HEK293T (cell line): Measurements from ENCODE around the gene GLRA3.

Experiments used
- CTCF ChIA-PET: fragments of 350-600 bp; formaldehyde crosslinking; extraction: SDS; loops from one replicate; lab custom pipeline; 2021; ENCODE audit warnings: antibody characterized with exemption, inconsistent platforms; lab: Yijun Ruan, JAX
- POLR2A ChIA-PET: fragments of 350-600 bp; formaldehyde crosslinking; extraction: SDS; loops from one replicate; lab custom pipeline; 2020; ENCODE audit warnings: antibody characterized with exemption, inconsistent platforms; lab: Yijun Ruan, JAX
- DNase-seq: peaks from one replicate; pipeline ENCODE4 v3.0.0; 2012; ENCODE audit warnings: mixed read lengths; ENCODE audit errors: extremely low spot score
- ARNT ChIP-seq: fragments of 450-650 bp; IDR thresholded peaks from 2 replicates; pipeline ENCODE4 v1.6.1; 2017; ENCODE audit warnings: mild to moderate bottlenecking
- BHLHE40 ChIP-seq: fragments of 450-650 bp; IDR thresholded peaks from 2 replicates; pipeline ENCODE4 v1.6.1; 2016; ENCODE audit warnings: mild to moderate bottlenecking, moderate library complexity, borderline replicate concordance
- CTBP1 ChIP-seq: fragments of 450-650 bp; IDR thresholded peaks from 2 replicates; pipeline ENCODE4 v1.6.1; 2016; ENCODE audit warnings: borderline replicate concordance
- ELF4 ChIP-seq: fragments of 450-650 bp; IDR thresholded peaks from 2 replicates; pipeline ENCODE4 v1.6.1; 2017; ENCODE audit warnings: antibody characterized with exemption
- FOXA1 ChIP-seq: fragments of 450-650 bp; IDR thresholded peaks from 2 replicates; pipeline ENCODE4 v1.6.1; 2016; ENCODE audit warnings: mild to moderate bottlenecking
- FOXK2 ChIP-seq: fragments of 450-650 bp; IDR thresholded peaks from 2 replicates; pipeline ENCODE4 v1.6.1; 2016; ENCODE audit warnings: mild to moderate bottlenecking
- FOXM1 ChIP-seq: fragments of 450-650 bp; IDR thresholded peaks from 2 replicates; pipeline ENCODE4 v1.6.1; 2017; ENCODE audit warnings: mild to moderate bottlenecking, borderline replicate concordance
- HDGF ChIP-seq: fragments of 450-650 bp; IDR thresholded peaks from 2 replicates; pipeline ENCODE4 v1.6.1; 2017; ENCODE audit warnings: antibody characterized with exemption, borderline replicate concordance
- L3MBTL2 ChIP-seq: fragments of 450-650 bp; conservative IDR thresholded peaks from 2 replicates; pipeline ENCODE4 v1.6.1; 2016; ENCODE audit warnings: mild to moderate bottlenecking
- LEF1 ChIP-seq: fragments of 450-650 bp; IDR thresholded peaks from 2 replicates; pipeline ENCODE4 v1.6.1; 2017; ENCODE audit warnings: mild to moderate bottlenecking, borderline replicate concordance
- NFRKB ChIP-seq: fragments of 450-650 bp; IDR thresholded peaks from 2 replicates; pipeline ENCODE4 v1.6.1; 2016; ENCODE audit warnings: mild to moderate bottlenecking, moderate library complexity
- SP1 ChIP-seq: fragments of 450-650 bp; IDR thresholded peaks from 2 replicates; pipeline ENCODE4 v1.6.1; 2017
- SUZ12 ChIP-seq: fragments of 450-650 bp; IDR thresholded peaks from 2 replicates; pipeline ENCODE4 v1.6.1; 2016; ENCODE audit warnings: mild to moderate bottlenecking
- TARDBP ChIP-seq: fragments of 450-650 bp; IDR thresholded peaks from 2 replicates; pipeline ENCODE4 v1.6.1; 2016
- ZNF384 ChIP-seq: fragments of 450-650 bp; IDR thresholded peaks from 2 replicates; pipeline ENCODE4 v1.6.1; 2016
- TF ChIP-seq, protein P1 (sequence below): fragments of 450-650 bp; IDR thresholded peaks from 2 replicates; pipeline ENCODE4 v1.6.1; 2016

GLRA3 gene

DNA sequence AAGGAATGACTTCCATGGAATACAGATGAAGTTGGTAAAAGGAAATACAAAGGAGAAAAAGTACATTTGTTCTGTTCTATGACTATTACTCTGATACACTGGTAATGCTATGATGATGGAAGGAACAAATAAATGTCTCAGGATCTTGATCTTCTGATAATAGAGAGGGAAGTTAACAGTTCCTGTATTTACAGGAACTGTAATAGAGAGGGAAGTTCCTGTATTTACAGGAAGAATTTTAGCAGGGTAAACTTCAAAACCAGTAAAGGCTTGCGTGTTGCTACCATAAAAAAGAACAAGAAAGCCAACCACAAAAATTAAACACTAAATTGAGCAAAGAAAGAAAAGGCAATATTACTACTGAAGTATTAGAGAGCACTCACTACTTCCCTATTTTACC lies 215.1 kb downstream of the GLRA3 start:
- ChIA-PET POLR2A (no interaction called here), CTCF (no interaction called here)
- no peak for DNase-seq
- no peak for TF ChIP-seq FOXK2
- TF ChIP-seq SP1, result no peak
- no peak for TF ChIP-seq SUZ12
- TF ChIP-seq HDGF, result no peak
- TF ChIP-seq, protein P1, sequence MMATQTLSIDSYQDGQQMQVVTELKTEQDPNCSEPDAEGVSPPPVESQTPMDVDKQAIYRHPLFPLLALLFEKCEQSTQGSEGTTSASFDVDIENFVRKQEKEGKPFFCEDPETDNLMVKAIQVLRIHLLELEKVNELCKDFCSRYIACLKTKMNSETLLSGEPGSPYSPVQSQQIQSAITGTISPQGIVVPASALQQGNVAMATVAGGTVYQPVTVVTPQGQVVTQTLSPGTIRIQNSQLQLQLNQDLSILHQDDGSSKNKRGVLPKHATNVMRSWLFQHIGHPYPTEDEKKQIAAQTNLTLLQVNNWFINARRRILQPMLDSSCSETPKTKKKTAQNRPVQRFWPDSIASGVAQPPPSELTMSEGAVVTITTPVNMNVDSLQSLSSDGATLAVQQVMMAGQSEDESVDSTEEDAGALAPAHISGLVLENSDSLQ, result no peak
- no peak for TF ChIP-seq ARNT
- no peak for TF ChIP-seq FOXM1
- no peak for TF ChIP-seq L3MBTL2
- TF ChIP-seq FOXA1, result no peak
- TF ChIP-seq NFRKB, result no peak
- no peak for TF ChIP-seq ELF4
- no peak for TF ChIP-seq BHLHE40
- no peak for TF ChIP-seq ZNF384
- TF ChIP-seq CTBP1, result no peak
- TF ChIP-seq TARDBP, result no peak
- TF ChIP-seq LEF1, result no peak

DNA sequence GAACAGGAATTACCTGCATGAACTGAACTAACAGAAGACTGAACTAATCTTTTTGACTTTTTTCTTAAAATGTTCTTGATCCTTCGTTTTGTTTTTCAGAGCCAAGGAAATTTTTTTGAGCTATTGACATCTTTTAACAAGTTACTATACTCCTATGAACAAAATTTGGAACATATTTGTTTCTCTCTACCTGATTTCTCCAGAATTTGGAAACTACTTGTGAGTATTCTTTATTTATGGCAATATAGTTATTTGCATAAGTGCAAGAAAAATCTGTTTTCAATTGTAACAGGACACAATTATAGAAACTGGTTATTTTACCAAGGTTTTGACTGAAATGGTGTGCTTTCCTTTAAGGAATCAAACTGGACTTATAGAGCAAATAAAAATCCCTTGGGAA lies 217.3 kb downstream of the GLRA3 start:
- TF ChIP-seq L3MBTL2 (no peak), LEF1 (no peak), SUZ12 (no peak), FOXM1 (no peak), BHLHE40 (no peak), CTBP1 (no peak), ZNF384 (no peak), FOXK2 (no peak), FOXA1 (no peak), ARNT (no peak), NFRKB (no peak), HDGF (no peak), TARDBP (no peak), ELF4 (no peak), SP1 (no peak)
- TF ChIP-seq, protein P1, result no peak
- POLR2A ChIA-PET, result no interaction called here
- CTCF ChIA-PET, result no interaction called here
- no peak for DNase-seq

DNA sequence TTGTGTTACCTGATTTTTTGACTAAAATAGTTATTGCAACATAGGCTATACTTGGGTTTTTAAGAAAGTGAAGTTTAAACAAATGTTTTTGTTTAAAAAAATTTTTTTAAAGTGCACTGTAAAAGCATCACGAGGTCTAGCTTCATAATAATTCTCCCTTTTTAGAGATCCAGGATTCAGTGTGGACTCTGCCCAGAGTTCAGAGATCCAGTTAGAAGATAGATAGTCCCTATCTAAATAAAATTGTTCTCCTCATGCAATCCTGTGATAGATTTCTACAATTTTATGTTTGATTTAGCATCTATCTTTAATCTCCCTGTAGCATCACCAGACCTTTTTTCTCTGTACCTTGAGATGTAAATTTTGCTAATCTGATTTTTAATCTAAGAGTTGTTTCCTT lies 221.3 kb downstream of the GLRA3 start:
- ChIA-PET CTCF (no interaction called here), POLR2A (no interaction called here)
- TF ChIP-seq TARDBP, result no peak
- TF ChIP-seq SUZ12, result no peak

DNA sequence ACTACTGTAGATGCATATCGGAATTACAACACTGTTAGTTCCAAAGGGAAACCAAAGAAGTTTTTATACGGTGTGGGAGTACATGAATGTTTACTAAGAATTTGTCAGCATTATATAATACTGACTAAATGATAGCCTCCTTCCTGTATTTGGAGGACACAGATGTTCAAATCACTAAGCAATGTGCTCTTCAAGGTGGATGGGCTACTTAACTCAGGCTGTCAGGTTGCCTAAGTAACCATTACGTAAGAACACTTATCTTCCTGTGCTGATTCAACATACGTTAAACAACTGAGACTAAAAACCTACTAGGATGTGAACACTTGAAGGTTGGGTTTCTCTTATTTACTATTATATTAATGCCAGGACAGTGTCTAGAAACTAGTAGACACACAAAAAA lies 224.8 kb downstream of the GLRA3 start:
- ChIA-PET POLR2A (no interaction called here), CTCF (no interaction called here)
- no peak for TF ChIP-seq HDGF
- TF ChIP-seq, protein P1, result no peak
- no peak for TF ChIP-seq L3MBTL2
- TF ChIP-seq TARDBP, result no peak
- TF ChIP-seq ELF4, result no peak
- TF ChIP-seq SP1, result no peak
- TF ChIP-seq ZNF384, result no peak
- no peak for TF ChIP-seq BHLHE40
- no peak for TF ChIP-seq NFRKB
- TF ChIP-seq CTBP1, result no peak
- no peak for TF ChIP-seq FOXA1
- TF ChIP-seq LEF1, result no peak
- TF ChIP-seq SUZ12, result no peak
- DNase-seq, result no peak

More for the DNA sequence above, 221.3 kb downstream of the GLRA3 start:
- DNase-seq, result no peak

DNA sequence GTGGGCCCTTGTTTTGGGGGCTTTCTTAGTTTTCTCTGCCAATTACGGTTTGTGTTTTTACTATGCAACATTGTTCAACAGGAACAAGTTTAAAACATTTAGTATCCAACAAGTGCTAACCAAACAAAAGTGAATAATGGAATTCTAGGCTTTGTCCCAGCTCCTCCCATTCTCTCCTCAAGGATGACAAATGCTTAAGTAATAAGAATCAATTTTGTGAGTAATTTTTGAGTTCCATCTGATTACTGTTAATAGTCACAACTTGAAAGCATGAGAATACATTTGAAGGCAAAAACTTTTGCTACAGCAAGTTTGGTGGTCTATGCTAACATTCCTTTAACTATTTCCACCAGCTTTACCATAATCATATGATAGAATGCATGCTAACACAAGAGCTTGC lies 228.7 kb downstream of the GLRA3 start:
- ChIA-PET CTCF (no interaction called here), POLR2A (no interaction called here)
- no peak for TF ChIP-seq L3MBTL2
- TF ChIP-seq, protein P1, result no peak
- no peak for TF ChIP-seq LEF1
- TF ChIP-seq BHLHE40, result no peak
- TF ChIP-seq TARDBP, result no peak
- TF ChIP-seq FOXM1, result no peak
- no peak for TF ChIP-seq SUZ12
- TF ChIP-seq ELF4, result no peak
- DNase-seq, result no peak

DNA sequence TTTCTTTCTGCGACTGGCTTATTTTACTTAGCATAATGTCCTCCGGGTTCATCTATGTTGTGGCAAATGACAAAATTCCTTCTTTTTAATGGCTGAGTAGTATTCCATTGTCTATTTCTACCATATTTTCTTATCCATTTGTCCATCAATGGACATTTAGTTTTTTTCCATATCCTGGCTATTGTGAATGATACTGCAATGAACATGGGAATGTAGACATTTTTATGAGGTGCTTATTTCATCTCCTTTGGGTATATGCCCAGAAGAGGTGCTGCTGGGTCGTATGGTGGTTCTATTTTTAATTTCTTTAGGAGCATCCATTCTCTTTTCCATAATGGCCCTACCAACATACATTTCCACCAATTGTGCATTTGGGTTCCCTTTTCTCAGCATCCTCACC lies 230.2 kb downstream of the GLRA3 start:
- no peak for DNase-seq
- ChIA-PET CTCF (interaction anchor here (0.5 to 1.0 kb wide), 2 partner anchors 10 to 136 kb away, joined by 3 read pairs; no protein-coding TSS in a partner anchor), POLR2A (no interaction called here)
- no peak for TF ChIP-seq ZNF384
- TF ChIP-seq SUZ12, result no peak
- no peak for TF ChIP-seq NFRKB

DNA sequence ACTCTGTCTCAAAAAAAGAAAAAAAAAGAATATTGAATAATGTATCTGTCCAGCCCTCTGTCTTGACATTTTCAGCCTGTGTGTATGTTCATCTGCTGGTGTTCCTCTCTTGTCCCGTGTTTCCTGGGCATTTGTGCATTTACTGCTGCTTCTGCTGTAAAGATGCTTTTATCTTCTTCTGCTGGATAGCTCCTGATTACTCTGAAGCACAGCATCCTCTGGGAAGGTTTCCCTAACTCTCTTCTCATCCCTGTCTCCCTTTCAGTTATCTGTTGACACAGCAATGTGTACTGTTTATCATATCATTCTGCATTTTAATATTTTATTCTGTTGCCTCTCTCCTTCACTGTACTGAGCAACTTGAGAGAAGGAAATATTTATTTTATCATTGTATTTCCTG lies 232.5 kb downstream of the GLRA3 start:
- ChIA-PET CTCF (no interaction called here), POLR2A (no interaction called here)
- DNase-seq, result no peak
- TF ChIP-seq ARNT (no peak), FOXK2 (no peak), L3MBTL2 (no peak), SP1 (no peak), ELF4 (no peak), ZNF384 (no peak)
